Mesenchymal stem cell (in vitro differentiated cells and primary cell): Measurements from ENCODE around the gene SCLY.

Source experiments
- DNase-seq: peaks from one replicate; pipeline ENCODE4 v3.0.0-alpha.2; 2013
- H2AFZ ChIP-seq: one replicate; pipeline ENCODE4 v1.6.1; 2013; ENCODE audit warnings: low read depth, mild to moderate bottlenecking, control low read depth, inconsistent platforms, low read length, moderate library complexity
- H2AK5ac ChIP-seq: 2 replicates; pipeline ENCODE4 v1.6.1; 2013; ENCODE audit warnings: low read length, moderate library complexity, mild to moderate bottlenecking, inconsistent platforms; ENCODE audit not compliant: severe bottlenecking
- H2BK120ac ChIP-seq: one replicate; pipeline ENCODE4 v1.6.1; 2013; ENCODE audit warnings: low read depth, mild to moderate bottlenecking, inconsistent platforms, low read length, moderate library complexity
- H2BK12ac ChIP-seq, 2 experiments: one replicate each; pipeline ENCODE4 v1.6.1; 2013; ENCODE audit warnings: inconsistent platforms in 2 of 2, low read length in 2 of 2, mild to moderate bottlenecking in 2 of 2, moderate library complexity in 2 of 2, control low read depth in 1 of 2
- H2BK15ac ChIP-seq: one replicate; pipeline ENCODE4 v1.6.1; 2013; ENCODE audit warnings: mild to moderate bottlenecking, low read depth, inconsistent platforms; ENCODE audit not compliant: poor library complexity, severe bottlenecking
- H2BK5ac ChIP-seq: 2 replicates; pipeline ENCODE4 v1.6.1; 2013; ENCODE audit warnings: low read depth, mild to moderate bottlenecking, low read length, control low read depth, inconsistent platforms; ENCODE audit not compliant: poor library complexity, severe bottlenecking
- H3K14ac ChIP-seq, 2 experiments: one replicate each; pipeline ENCODE4 v1.6.1; 2013; ENCODE audit warnings: inconsistent platforms in 2 of 2, low read length in 2 of 2, control low read depth in 1 of 2, mild to moderate bottlenecking in 1 of 2, moderate library complexity in 1 of 2
- H3K18ac ChIP-seq, 2 experiments: one replicate each; pipeline ENCODE4 v1.6.1; 2013; ENCODE audit warnings: inconsistent platforms in 2 of 2, low read length in 2 of 2, control low read depth in 1 of 2, low read depth in 1 of 2, mild to moderate bottlenecking in 1 of 2
- H3K23ac ChIP-seq, 2 experiments: one replicate each; pipeline ENCODE4 v1.6.1; 2013; ENCODE audit warnings: inconsistent platforms in 2 of 2, low read length in 2 of 2, mild to moderate bottlenecking in 2 of 2, moderate library complexity in 2 of 2, control low read depth in 1 of 2
- H3K27ac ChIP-seq: 2 replicates; pipeline ENCODE4 v1.5.1; 2013; ENCODE audit warnings: mild to moderate bottlenecking, moderate library complexity, low read length, control low read depth, inconsistent platforms; ENCODE audit not compliant: poor library complexity, severe bottlenecking
- H3K27me3 ChIP-seq, 2 experiments: 2 replicates each; pipeline versions ENCODE4 v1.6.1 to v1.7.0; 2013; ENCODE audit warnings: low read length in 2 of 2, mild to moderate bottlenecking in 2 of 2, moderate library complexity in 2 of 2, control low read depth in 1 of 2, inconsistent platforms in 1 of 2; ENCODE audit not compliant: control insufficient read depth in 1 of 2, insufficient read depth in 1 of 2
- H3K36me3 ChIP-seq, 2 experiments: 2 replicates each; pipeline versions ENCODE4 v1.6.1 to v1.7.0; 2013; ENCODE audit warnings: low read length in 2 of 2, control low read depth in 1 of 2, inconsistent platforms in 1 of 2, low read depth in 1 of 2, mild to moderate bottlenecking in 1 of 2; ENCODE audit not compliant: insufficient read depth in 2 of 2, control insufficient read depth in 1 of 2
- H3K4ac ChIP-seq, 2 experiments: one replicate each; pipeline ENCODE4 v1.6.1; 2013; ENCODE audit warnings: inconsistent platforms in 2 of 2, low read length in 2 of 2, mild to moderate bottlenecking in 2 of 2, moderate library complexity in 2 of 2, control low read depth in 1 of 2, low read depth in 1 of 2
- H3K4me1 ChIP-seq: 2 replicates; pipeline ENCODE4 v1.6.1; 2013; ENCODE audit warnings: low read depth, low read length, control low read depth; ENCODE audit not compliant: control insufficient read depth, insufficient read depth
- H3K4me2 ChIP-seq: 2 replicates; pipeline ENCODE4 v1.6.1; 2013; ENCODE audit warnings: low read length, mild to moderate bottlenecking, inconsistent platforms; ENCODE audit not compliant: poor library complexity, severe bottlenecking
- H3K4me3 ChIP-seq, 2 experiments: 2 replicates each; pipeline versions ENCODE4 v1.5.1 to v1.7.0; 2013; ENCODE audit warnings: low read length in 2 of 2, mild to moderate bottlenecking in 2 of 2, control low read depth in 1 of 2, low read depth in 1 of 2; ENCODE audit not compliant: insufficient read depth in 1 of 2
- H3K79me1 ChIP-seq: replicated peaks from 2 replicates; pipeline ENCODE4 v1.6.1; 2013; ENCODE audit warnings: mild to moderate bottlenecking, control low read depth, low read length, inconsistent platforms; ENCODE audit not compliant: poor library complexity, severe bottlenecking
- H3K9ac ChIP-seq: 2 replicates; pipeline ENCODE4 v1.7.0; 2013; ENCODE audit warnings: mild to moderate bottlenecking, low read length, moderate library complexity
- H3K9me3 ChIP-seq: 2 replicates; pipeline ENCODE4 v1.7.0; 2013; ENCODE audit warnings: mild to moderate bottlenecking, low read length; ENCODE audit not compliant: control insufficient read depth
- H4K8ac ChIP-seq: one replicate; pipeline ENCODE4 v1.6.1; 2013; ENCODE audit warnings: inconsistent platforms, mild to moderate bottlenecking, low read length, moderate library complexity
- H4K91ac ChIP-seq: one replicate; pipeline ENCODE4 v1.6.1; 2013; ENCODE audit warnings: mild to moderate bottlenecking, low read length, inconsistent platforms
- WGBS: methylation state at CpG from one replicate; pipeline ENCODE4 v1.1.7; 2013; ENCODE audit warnings: mixed read lengths; 5-methylcytosine and 5-hydroxymethylcytosine counted together

SCLY gene

DNA sequence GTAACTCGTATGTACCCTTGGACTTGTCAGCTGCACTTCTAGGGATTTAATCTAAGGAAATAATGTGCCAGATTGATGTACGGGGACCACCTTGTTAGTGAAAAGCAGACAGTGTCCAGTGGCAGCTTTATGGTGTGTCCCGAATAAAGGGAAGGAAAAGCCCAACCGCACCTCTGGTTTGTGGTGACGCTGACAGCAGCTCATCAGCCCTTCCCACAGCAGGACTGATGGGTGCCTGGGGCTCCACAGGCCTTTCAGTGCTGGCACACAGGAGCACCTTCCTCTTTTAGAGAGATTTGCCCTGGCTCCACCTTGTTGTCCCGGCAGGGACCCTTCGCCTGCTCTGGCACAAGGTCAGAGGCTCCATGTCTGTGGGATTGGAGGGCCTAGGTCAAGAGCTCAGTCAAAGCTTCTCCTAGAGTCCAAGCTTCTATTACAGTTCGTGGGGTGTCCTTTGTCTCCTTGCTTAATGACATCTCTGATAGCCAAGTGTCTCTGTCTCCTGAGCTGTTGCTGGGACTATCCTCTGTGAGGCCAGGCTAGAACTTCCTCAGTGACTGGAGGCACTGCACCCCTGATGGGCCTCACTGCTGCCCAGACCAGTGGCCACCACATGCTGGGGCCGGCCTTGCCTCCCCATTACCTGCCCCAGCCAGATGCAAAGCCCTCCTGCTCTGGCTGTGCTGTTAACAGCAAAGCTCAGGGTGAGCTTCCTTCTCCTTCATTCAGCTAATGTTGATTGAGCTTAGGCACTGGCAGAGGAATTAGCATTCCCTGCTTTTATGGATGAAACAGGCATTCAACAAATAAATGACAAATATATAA, 33.0 kb upstream of the SCLY start:
- Histone ChIP-seq H2BK12ac (no peak overlapping the region), H3K4me2 (no peak overlapping the region), H2BK15ac (no peak overlapping the region), H3K4ac (no peak overlapping the region), H3K9ac (no peak overlapping the region), H2AK5ac (no peak overlapping the region), H3K27me3 (no peaks in the 10 kb centered on the region), H3K27ac (no peak overlapping the region), H4K8ac (no peak overlapping the region), H2BK5ac (no peak overlapping the region), H3K36me3 (peaks cover 32 to 64% of the 10 kb centered on the region in 2 experiments), H3K4me3 (no peak overlapping the region), H3K14ac (no peak overlapping the region), H4K91ac (no peak overlapping the region), H3K79me1 (peaks cover 15% of the 10 kb centered on the region), H2BK120ac (no peak overlapping the region), H3K23ac (no peak overlapping the region), H3K9me3 (no peaks in the 10 kb centered on the region), H3K4me1 (peaks cover 2% of the 10 kb centered on the region), H3K18ac (no peak overlapping the region), H2AFZ (no peak overlapping the region)
- 89% methylated on average over 9 of the region's 9 CpGs for WGBS
- DNase-seq, result no peak

DNA sequence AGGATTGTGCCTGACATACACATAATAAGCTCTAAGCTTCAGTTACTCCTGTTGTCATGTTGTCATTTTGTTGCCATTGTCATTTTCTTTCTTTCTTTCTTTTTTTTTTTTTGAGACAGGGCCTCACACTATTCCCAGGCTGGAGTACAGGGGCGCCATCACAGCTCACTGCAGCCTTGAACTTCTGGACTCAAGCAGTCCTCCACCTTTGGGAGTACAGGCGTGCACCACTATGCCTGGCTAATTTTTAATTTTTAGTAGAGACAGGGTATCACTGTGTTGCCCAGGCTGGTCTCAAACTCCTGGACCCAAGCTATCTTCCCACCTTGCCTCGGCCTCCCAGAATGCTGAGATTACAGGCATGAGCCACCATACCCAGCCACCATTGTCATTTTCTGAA, 30.9 kb upstream of the SCLY start:
- Histone ChIP-seq H3K4me1 (peaks cover 2% of the 10 kb centered on the region), H3K9me3 (no peaks in the 10 kb centered on the region), H3K4ac (no peak overlapping the region), H2AFZ (no peak overlapping the region), H2BK5ac (no peak overlapping the region), H2AK5ac (no peak overlapping the region), H3K9ac (no peak overlapping the region), H3K4me2 (no peak overlapping the region), H2BK12ac (no peak overlapping the region), H3K27ac (no peak overlapping the region), H2BK15ac (no peak overlapping the region), H3K23ac (no peak overlapping the region), H2BK120ac (no peak overlapping the region), H4K91ac (no peak overlapping the region), H3K18ac (no peak overlapping the region), H3K36me3 (peaks cover 37 to 74% of the 10 kb centered on the region in 2 experiments), H3K27me3 (no peaks in the 10 kb centered on the region), H4K8ac (no peak overlapping the region), H3K14ac (no peak overlapping the region), H3K79me1 (peaks cover 9% of the 10 kb centered on the region), H3K4me3 (no peak overlapping the region)
- DNase-seq, result no peak
- WGBS, result 100% methylated on average over 1 of the region's 3 CpGs

DNA sequence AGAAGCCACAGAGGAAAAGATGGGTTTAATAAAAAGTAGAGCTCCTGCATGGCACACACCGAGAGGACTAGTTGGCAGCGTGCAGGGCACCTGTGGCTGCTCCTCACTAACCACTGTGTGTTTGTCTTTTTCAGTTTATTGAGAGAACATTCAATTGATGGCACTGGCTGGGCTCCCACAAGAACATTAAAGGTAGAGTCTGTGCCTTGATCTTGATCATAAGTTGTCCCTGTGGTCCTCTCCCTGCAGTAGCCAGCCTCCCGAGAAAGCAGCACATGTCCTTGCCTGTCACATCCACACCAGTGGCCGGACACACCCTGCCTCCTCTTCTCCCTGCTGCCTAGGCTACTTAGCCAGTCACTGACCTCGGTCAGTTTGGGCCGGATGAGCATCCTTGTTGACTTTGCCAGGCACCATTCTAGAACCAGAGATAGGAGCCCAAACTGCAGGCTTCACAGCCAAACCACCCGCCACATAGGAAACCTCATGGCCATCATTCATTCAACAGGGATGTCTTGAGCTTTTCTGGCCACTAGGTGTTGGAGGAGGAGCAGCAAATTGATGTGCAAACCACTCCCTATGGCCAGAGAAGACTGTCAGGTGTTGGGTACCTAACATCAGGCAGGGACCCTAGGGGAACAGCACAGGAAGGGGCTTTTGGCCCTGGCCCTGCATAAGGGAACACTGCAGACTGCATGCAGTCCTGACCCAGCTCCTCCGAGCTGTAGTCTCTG, 30.2 kb upstream of the SCLY start:
- H2AK5ac ChIP-seq, result no peak overlapping the region
- no peak overlapping the region for H2AFZ ChIP-seq
- no peak overlapping the region for H2BK5ac ChIP-seq
- no peak overlapping the region for H2BK12ac ChIP-seq
- H3K18ac ChIP-seq, result no peak overlapping the region
- H3K4me3 ChIP-seq, result no peak overlapping the region
- 97% methylated on average over 8 of the region's 8 CpGs for WGBS
- no peak overlapping the region for H3K4me2 ChIP-seq
- H2BK15ac ChIP-seq, result no peak overlapping the region
- no peak overlapping the region for H3K9ac ChIP-seq
- peaks cover 3% of the 10 kb centered on the region for H3K79me1 ChIP-seq
- H3K36me3 ChIP-seq, result peaks cover 34 to 73% of the 10 kb centered on the region in 2 experiments
- no peak overlapping the region for H3K27ac ChIP-seq
- no peaks in the 10 kb centered on the region for H3K4me1 ChIP-seq
- H3K27me3 ChIP-seq, result no peaks in the 10 kb centered on the region
- H3K14ac ChIP-seq, result no peak overlapping the region
- DNase-seq, result no peak
- no peaks in the 10 kb centered on the region for H3K9me3 ChIP-seq
- H2BK120ac ChIP-seq, result no peak overlapping the region
- no peak overlapping the region for H3K23ac ChIP-seq
- no peak overlapping the region for H3K4ac ChIP-seq
- H4K91ac ChIP-seq, result no peak overlapping the region
- no peak overlapping the region for H4K8ac ChIP-seq

DNA sequence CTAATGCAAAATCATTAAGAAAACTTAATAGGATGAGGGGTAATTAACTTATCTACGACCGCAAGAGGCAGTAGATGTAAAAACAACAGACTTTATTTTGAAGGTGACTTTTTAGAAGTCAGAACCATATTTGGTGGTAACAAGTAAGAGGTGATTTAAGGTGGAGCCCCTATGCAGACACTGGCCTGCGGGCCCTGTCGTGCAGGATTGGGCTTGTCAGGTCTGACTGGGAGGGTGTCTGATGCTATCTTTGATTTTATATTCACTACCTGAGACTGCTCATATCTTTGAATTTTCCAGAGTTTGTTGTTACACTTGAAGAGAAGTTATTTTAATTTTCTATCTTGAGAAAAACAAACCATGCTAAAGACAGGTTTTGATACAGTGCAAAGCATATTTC, 29.1 kb upstream of the SCLY start:
- no peak overlapping the region for H3K4ac ChIP-seq
- H3K27ac ChIP-seq, result no peak overlapping the region
- peaks cover 3% of the 10 kb centered on the region for H3K79me1 ChIP-seq
- H3K18ac ChIP-seq, result no peak overlapping the region
- H2BK12ac ChIP-seq, result no peak overlapping the region
- H3K36me3 ChIP-seq, result peaks cover 41 to 81% of the 10 kb centered on the region in 2 experiments
- no peak overlapping the region for H2BK5ac ChIP-seq
- 99% methylated on average over 3 of the region's 4 CpGs for WGBS
- H4K91ac ChIP-seq, result no peak overlapping the region
- H3K27me3 ChIP-seq, result no peaks in the 10 kb centered on the region
- H3K4me1 ChIP-seq, result no peaks in the 10 kb centered on the region
- no peak overlapping the region for H3K4me3 ChIP-seq
- H2BK15ac ChIP-seq, result no peak overlapping the region
- H3K9me3 ChIP-seq, result no peaks in the 10 kb centered on the region
- H2AK5ac ChIP-seq, result no peak overlapping the region
- no peak overlapping the region for H3K9ac ChIP-seq
- no peak for DNase-seq
- no peak overlapping the region for H4K8ac ChIP-seq
- no peak overlapping the region for H2BK120ac ChIP-seq
- H3K14ac ChIP-seq, result no peak overlapping the region
- H3K23ac ChIP-seq, result no peak overlapping the region
- no peak overlapping the region for H2AFZ ChIP-seq
- H3K4me2 ChIP-seq, result no peak overlapping the region
